Measurements from ENCODE around the gene CDH4.
A peak's percentile ranks its signal among the peaks of the same experiment; 100 is the strongest.

CDH4 gene

GRCh38 chr20:61753316-61753942, 501.4 kb downstream of the CDH4 start:
- TF ChIP-seq CTCF (IDR thresholded peaks at IDR 0.05; ENCODE audit: insufficient read depth, low read length, missing control alignments): no peak
- ChIA-PET CTCF (interaction anchor here (1.0 kb wide), 1 partner anchor 8 kb away, joined by 3 read pairs; no protein-coding TSS in a partner anchor), POLR2A (interaction anchor here (0.5 kb wide), 1 partner anchor 15 kb away, joined by 3 read pairs; no protein-coding TSS in a partner anchor)
- DNase-seq (ENCODE audit: low read depth, low spot score): peak; percentile 34
- no peak overlapping the region for H3K4me3 ChIP-seq (ENCODE audit: low read depth, low read length)

GRCh38 chr20:61753987-61754956, 502.2 kb downstream of the CDH4 start:
- ChIA-PET CTCF (interaction anchor here (1.0 kb wide), 1 partner anchor 8 kb away, joined by 3 read pairs; no protein-coding TSS in a partner anchor), POLR2A (no interaction called here)

GRCh38 chr20:61754976-61755778, 503.1 kb downstream of the CDH4 start:
- TF ChIP-seq CTCF (IDR thresholded peaks at IDR 0.05; ENCODE audit: insufficient read depth, low read length, missing control alignments): no peak
- no peak for DNase-seq (ENCODE audit: low read depth, low spot score)
- POLR2A ChIA-PET: no interaction called here
- CTCF ChIA-PET: interaction anchor here (1.3 kb wide), 1 partner anchor 132 kb away, joined by 3 read pairs; no protein-coding TSS in a partner anchor
- no peak overlapping the region for H3K4me3 ChIP-seq (ENCODE audit: low read depth, low read length)

More at GRCh38 chr20:61753987-61754956, 502.2 kb downstream of the CDH4 start:
- no peak for DNase-seq (ENCODE audit: low read depth, low spot score)
- TF ChIP-seq CTCF (IDR thresholded peaks at IDR 0.05; ENCODE audit: insufficient read depth, low read length, missing control alignments): no peak
- no peak overlapping the region for H3K4me3 ChIP-seq (ENCODE audit: low read depth, low read length)

GRCh38 chr20:61755971-61756845, 504.1 kb downstream of the CDH4 start:
- H3K4me3 ChIP-seq (ENCODE audit: low read depth, low read length): no peak overlapping the region
- DNase-seq (ENCODE audit: low read depth, low spot score): no peak
- ChIA-PET POLR2A (no interaction called here), CTCF (interaction anchor here (0.7 to 1.3 kb wide), 2 partner anchors 131 to 493 kb away, joined by 3 read pairs; no protein-coding TSS in a partner anchor)
- TF ChIP-seq CTCF (IDR thresholded peaks at IDR 0.05; ENCODE audit: insufficient read depth, low read length, missing control alignments): no peak

GRCh38 chr20:61756966-61757677, 505.1 kb downstream of the CDH4 start:
- DNase-seq (ENCODE audit: low read depth, low spot score): no peak
- POLR2A ChIA-PET: no interaction called here
- TF ChIP-seq CTCF (IDR thresholded peaks at IDR 0.05; ENCODE audit: insufficient read depth, low read length, missing control alignments): no peak
- CTCF ChIA-PET: interaction anchor here (0.7 to 0.9 kb wide), 2 partner anchors 9 to 494 kb away, joined by 3 read pairs; no protein-coding TSS in a partner anchor
- no peak overlapping the region for H3K4me3 ChIP-seq (ENCODE audit: low read depth, low read length)

Measured in AG04449 (cell line).